B cell (primary cell): ENCODE data around the gene CCNE1.

Source experiments
- CTCF ChIP-seq: fragments of 200-600 bp; IDR thresholded peaks from one replicate; pipeline ENCODE4 v1.8.0; 2022; ENCODE audit warnings: antibody characterized with exemption, mild to moderate bottlenecking
- EZH2 ChIP-seq: IDR thresholded peaks from 2 replicates; pipeline ENCODE4 v1.6.1; 2012; ENCODE audit warnings: borderline replicate concordance, low read depth, mild to moderate bottlenecking, moderate library complexity, low read length; ENCODE audit not compliant: insufficient read depth, poor library complexity, severe bottlenecking

DNA sequence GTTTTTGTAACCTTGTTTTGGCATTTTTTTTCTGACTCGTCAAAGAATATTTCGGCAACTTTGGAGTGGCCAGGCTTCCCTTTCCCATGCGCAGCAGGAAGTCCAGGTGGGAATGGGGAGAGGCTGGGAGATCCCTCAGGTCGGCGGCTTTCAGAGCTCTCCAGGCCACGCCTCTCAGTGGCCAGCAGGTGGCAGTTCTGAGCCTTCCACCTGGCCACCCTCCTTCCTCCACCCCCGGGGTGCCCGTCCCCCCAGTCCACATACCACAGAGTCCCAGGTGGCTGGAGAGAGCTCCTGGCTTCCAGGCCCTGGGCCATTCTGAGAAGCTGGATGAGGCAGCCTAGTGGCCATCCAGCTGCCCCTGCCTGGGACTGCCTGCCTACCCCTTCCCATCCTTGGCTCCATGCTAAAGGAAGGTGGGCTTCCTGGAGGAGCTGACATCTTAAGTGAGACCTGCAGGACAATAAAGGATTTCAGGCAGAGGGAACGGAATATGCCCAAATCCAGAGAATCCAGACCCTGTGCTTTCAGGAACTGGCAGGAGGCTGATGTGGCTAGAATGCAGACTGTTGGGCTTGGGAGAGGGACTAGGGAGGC lies 46.3 kb downstream of the CCNE1 start:
- TF ChIP-seq CTCF (peak; percentile 74), EZH2 (no peak)
